GM23338 (cell line): ENCODE results near the gene LDAF1. TPM values are rescaled to one million over a fixed set of nuclear protein-coding genes. Genes with fewer than 3 reads are reported as not detected.

ENCODE experiments used
- ATAC-seq: fragments of 200-7000 bp; cut with Tn5 transposase; 3 replicates; pipeline ENCODE4 v1.9.1; 2020
- DNase-seq: peaks from one replicate; pipeline ENCODE4 v3.0.0-alpha.2; 2015; ENCODE audit warnings: low spot score
- H2AFZ ChIP-seq: fragments of 200-600 bp; sonication (generic); 2 replicates; pipeline ENCODE4 v1.8.0; 2016; ENCODE audit warnings: antibody characterized with exemption, mild to moderate bottlenecking, moderate library complexity
- H3F3A ChIP-seq: fragments of 200-600 bp; sonication (generic); replicated peaks from 2 replicates; pipeline ENCODE4 v1.8.0; 2017; ENCODE audit warnings: antibody characterized with exemption, mixed run types, low read depth
- H3K27ac ChIP-seq: fragments of 200-600 bp; sonication (generic); 2 replicates; pipeline ENCODE4 v1.6.1; 2016; ENCODE audit warnings: low read depth
- H3K27me3 ChIP-seq: fragments of 200-600 bp; sonication (generic); 2 replicates; pipeline ENCODE4 v1.8.0; 2016; ENCODE audit warnings: mild to moderate bottlenecking, mixed run types, moderate library complexity; ENCODE audit not compliant: insufficient read depth
- H3K36me3 ChIP-seq: fragments of 200-600 bp; sonication (generic); 2 replicates; pipeline ENCODE4 v1.8.0; 2016; ENCODE audit warnings: mild to moderate bottlenecking; ENCODE audit not compliant: insufficient read depth
- H3K4me1 ChIP-seq: fragments of 200-600 bp; sonication (generic); 2 replicates; pipeline ENCODE4 v1.8.0; 2016; ENCODE audit warnings: mild to moderate bottlenecking, moderate library complexity; ENCODE audit not compliant: insufficient read depth
- H3K4me2 ChIP-seq: fragments of 200-600 bp; sonication (generic); 2 replicates; pipeline ENCODE4 v1.7.1; 2017; ENCODE audit warnings: mixed run types
- H3K4me3 ChIP-seq: fragments of 200-600 bp; sonication (generic); 2 replicates; pipeline ENCODE4 v1.6.1; 2016; ENCODE audit warnings: mixed run types
- H3K79me2 ChIP-seq: fragments of 200-600 bp; sonication (generic); replicated peaks from 2 replicates; pipeline ENCODE4 v1.8.0; 2017; ENCODE audit warnings: mild to moderate bottlenecking; ENCODE audit not compliant: insufficient read depth
- H3K9me2 ChIP-seq: fragments of 200-600 bp; sonication (generic); 2 replicates; pipeline ENCODE4 v1.8.0; 2017; ENCODE audit not compliant: insufficient read depth
- H4K20me1 ChIP-seq: fragments of 200-600 bp; sonication (generic); replicated peaks from 2 replicates; pipeline ENCODE4 v1.8.0; 2017; ENCODE audit warnings: mild to moderate bottlenecking; ENCODE audit not compliant: insufficient read depth
- H3K27ac Mint-ChIP-seq: 2 replicates; pipeline ENCODE4 v1.8.0; 2020; ENCODE audit warnings: inconsistent platforms, mild to moderate bottlenecking, moderate library complexity, mixed read lengths
- H3K27me3 Mint-ChIP-seq: 3 replicates; pipeline ENCODE4 v1.8.0; 2022; ENCODE audit warnings: low read depth, mild to moderate bottlenecking, moderate library complexity, mixed read lengths, inconsistent platforms; ENCODE audit not compliant: insufficient read depth, poor library complexity
- H3K36me3 Mint-ChIP-seq: 3 replicates; pipeline ENCODE4 v1.8.0; 2021; ENCODE audit warnings: low read depth, mild to moderate bottlenecking, inconsistent platforms, moderate library complexity, mixed read lengths
- H3K4me1 Mint-ChIP-seq: 3 replicates; pipeline ENCODE4 v1.8.0; 2020; ENCODE audit warnings: mild to moderate bottlenecking, inconsistent platforms, mixed read lengths
- H3K4me3 Mint-ChIP-seq: 3 replicates; pipeline ENCODE4 v1.8.0; 2021; ENCODE audit warnings: moderate library complexity, mild to moderate bottlenecking, inconsistent platforms, mixed read lengths
- H3K9me3 Mint-ChIP-seq: 3 replicates; pipeline ENCODE4 v1.8.0; 2020; ENCODE audit warnings: moderate library complexity, mild to moderate bottlenecking, inconsistent platforms, mixed read lengths
- CREB1 ChIP-seq: fragments of 250-450 bp; sonication (Bioruptor Pico); IDR thresholded peaks from 2 replicates; pipeline ENCODE4 v1.5.0; 2020; ENCODE audit warnings: low read depth, mild to moderate bottlenecking, moderate library complexity
- EZH2 ChIP-seq: fragments of 200-600 bp; sonication (generic); IDR thresholded peaks from one replicate; pipeline ENCODE4 v1.8.0; 2017; ENCODE audit warnings: antibody characterized with exemption, mild to moderate bottlenecking, low read depth; ENCODE audit not compliant: unreplicated experiment
- EZH2phosphoT487 ChIP-seq: fragments of 200-600 bp; sonication (generic); IDR thresholded peaks from one replicate; pipeline ENCODE4 v1.8.1; 2018; ENCODE audit warnings: antibody characterized with exemption; ENCODE audit not compliant: unreplicated experiment
- STAT1 ChIP-seq: IDR thresholded peaks from one replicate; pipeline ENCODE4 v1.6.1; 2016; ENCODE audit warnings: antibody characterized with exemption; ENCODE audit not compliant: unreplicated experiment
- polyA plus RNA-seq: library from polyadenylated mRNA; unstranded; fragments of >200 nt; fragmentation: Nextera tagmentation; extraction: Ambion mirVana; gene quantifications from 2 replicates; pipeline ENCODE4 v1.2.1, GENCODE V29; 2016
- total RNA-seq: library from RNA; depleted of rRNA; stranded (reverse); fragments of >200 nt; shearing (Covaris generic); gene quantifications from 2 replicates; pipeline ENCODE4 v1.2.3, GENCODE V29; 2014
- TF ChIP-seq, protein P1 (sequence below), 2 experiments: fragments of 200-600 bp in 1 of 2; sonication (generic) in 1 of 2; conservative IDR thresholded peaks; 2 replicates each; pipeline versions ENCODE4 v1.5.1 to v1.6.1; 2016 to 2017; ENCODE audit warnings: antibody characterized with exemption in 2 of 2, low read depth in 2 of 2, mild to moderate bottlenecking in 2 of 2, moderate library complexity in 1 of 2
- TF ChIP-seq, protein P2 (sequence below): IDR thresholded peaks from one replicate; pipeline ENCODE4 v1.6.1; 2018; ENCODE audit warnings: antibody characterized with exemption; ENCODE audit not compliant: unreplicated experiment
- TF ChIP-seq, protein P3 (sequence below): fragments of 250-450 bp; sonication (Bioruptor Pico); IDR thresholded peaks from 2 replicates; pipeline ENCODE4 v1.5.0; 2020; ENCODE audit warnings: mild to moderate bottlenecking, moderate library complexity

Gene LDAF1
- total and polyA plus RNA-seq, 2 experiments from 2014 or later, result 20.5 to 33.8 TPM

DNA sequence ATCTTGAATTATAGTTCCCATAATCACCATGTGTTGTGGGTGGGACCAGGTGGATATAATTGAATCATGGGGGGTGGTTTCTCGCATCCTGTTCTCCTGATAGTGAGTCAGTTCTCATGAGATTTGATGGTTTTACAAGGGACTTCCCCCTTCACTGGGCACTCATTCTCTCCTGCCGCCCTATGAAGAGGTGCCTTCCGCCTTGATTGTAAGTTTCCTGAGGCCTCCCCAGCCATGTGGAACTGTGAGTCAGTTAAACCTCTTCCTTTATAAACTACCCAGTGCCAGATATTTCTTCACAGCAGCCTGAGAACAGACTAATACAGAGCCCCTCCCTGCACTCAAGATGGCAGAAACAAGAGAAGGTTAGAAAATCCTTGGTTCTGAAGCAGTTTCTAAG is 26.4 kb downstream of the LDAF1 start:
- Histone ChIP-seq H3K9me2 (no peaks in the 10 kb centered on the region; the same call in 1 of the 2 replicates), H4K20me1 (no peaks in the 10 kb centered on the region), H3K4me3 (no peak overlapping the region), H3K4me2 (no peak overlapping the region), H3K79me2 (no peaks in the 10 kb centered on the region), H3K27ac (no peak overlapping the region), H3F3A (no peaks in the 10 kb centered on the region), H3K4me1 (no peaks in the 10 kb centered on the region), H3K27me3 (no peaks in the 10 kb centered on the region), H2AFZ (no peak overlapping the region), H3K36me3 (peaks cover 25% of the 10 kb centered on the region)
- Mint-ChIP-seq H3K27me3 (no peaks in the 10 kb centered on the region), H3K27ac (no peak overlapping the region), H3K4me3 (no peak overlapping the region), H3K36me3 (peaks cover 48% of the 10 kb centered on the region), H3K4me1 (no peaks in the 10 kb centered on the region), H3K9me3 (peaks cover 35% of the 10 kb centered on the region)
- no peak for ATAC-seq
- TF ChIP-seq, protein P1, sequence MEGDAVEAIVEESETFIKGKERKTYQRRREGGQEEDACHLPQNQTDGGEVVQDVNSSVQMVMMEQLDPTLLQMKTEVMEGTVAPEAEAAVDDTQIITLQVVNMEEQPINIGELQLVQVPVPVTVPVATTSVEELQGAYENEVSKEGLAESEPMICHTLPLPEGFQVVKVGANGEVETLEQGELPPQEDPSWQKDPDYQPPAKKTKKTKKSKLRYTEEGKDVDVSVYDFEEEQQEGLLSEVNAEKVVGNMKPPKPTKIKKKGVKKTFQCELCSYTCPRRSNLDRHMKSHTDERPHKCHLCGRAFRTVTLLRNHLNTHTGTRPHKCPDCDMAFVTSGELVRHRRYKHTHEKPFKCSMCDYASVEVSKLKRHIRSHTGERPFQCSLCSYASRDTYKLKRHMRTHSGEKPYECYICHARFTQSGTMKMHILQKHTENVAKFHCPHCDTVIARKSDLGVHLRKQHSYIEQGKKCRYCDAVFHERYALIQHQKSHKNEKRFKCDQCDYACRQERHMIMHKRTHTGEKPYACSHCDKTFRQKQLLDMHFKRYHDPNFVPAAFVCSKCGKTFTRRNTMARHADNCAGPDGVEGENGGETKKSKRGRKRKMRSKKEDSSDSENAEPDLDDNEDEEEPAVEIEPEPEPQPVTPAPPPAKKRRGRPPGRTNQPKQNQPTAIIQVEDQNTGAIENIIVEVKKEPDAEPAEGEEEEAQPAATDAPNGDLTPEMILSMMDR (conservative IDR thresholded peaks at IDR 0.05; ENCODE audit: low read depth in 2 of 2), result no peak
- TF ChIP-seq CREB1 (CRISPR knock-in tag) (no peak), EZH2phosphoT487 (no peak), EZH2 (no peak), STAT1 (no peak)
- TF ChIP-seq, protein P2, sequence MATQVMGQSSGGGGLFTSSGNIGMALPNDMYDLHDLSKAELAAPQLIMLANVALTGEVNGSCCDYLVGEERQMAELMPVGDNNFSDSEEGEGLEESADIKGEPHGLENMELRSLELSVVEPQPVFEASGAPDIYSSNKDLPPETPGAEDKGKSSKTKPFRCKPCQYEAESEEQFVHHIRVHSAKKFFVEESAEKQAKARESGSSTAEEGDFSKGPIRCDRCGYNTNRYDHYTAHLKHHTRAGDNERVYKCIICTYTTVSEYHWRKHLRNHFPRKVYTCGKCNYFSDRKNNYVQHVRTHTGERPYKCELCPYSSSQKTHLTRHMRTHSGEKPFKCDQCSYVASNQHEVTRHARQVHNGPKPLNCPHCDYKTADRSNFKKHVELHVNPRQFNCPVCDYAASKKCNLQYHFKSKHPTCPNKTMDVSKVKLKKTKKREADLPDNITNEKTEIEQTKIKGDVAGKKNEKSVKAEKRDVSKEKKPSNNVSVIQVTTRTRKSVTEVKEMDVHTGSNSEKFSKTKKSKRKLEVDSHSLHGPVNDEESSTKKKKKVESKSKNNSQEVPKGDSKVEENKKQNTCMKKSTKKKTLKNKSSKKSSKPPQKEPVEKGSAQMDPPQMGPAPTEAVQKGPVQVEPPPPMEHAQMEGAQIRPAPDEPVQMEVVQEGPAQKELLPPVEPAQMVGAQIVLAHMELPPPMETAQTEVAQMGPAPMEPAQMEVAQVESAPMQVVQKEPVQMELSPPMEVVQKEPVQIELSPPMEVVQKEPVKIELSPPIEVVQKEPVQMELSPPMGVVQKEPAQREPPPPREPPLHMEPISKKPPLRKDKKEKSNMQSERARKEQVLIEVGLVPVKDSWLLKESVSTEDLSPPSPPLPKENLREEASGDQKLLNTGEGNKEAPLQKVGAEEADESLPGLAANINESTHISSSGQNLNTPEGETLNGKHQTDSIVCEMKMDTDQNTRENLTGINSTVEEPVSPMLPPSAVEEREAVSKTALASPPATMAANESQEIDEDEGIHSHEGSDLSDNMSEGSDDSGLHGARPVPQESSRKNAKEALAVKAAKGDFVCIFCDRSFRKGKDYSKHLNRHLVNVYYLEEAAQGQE, result no peak
- TF ChIP-seq, protein P3, sequence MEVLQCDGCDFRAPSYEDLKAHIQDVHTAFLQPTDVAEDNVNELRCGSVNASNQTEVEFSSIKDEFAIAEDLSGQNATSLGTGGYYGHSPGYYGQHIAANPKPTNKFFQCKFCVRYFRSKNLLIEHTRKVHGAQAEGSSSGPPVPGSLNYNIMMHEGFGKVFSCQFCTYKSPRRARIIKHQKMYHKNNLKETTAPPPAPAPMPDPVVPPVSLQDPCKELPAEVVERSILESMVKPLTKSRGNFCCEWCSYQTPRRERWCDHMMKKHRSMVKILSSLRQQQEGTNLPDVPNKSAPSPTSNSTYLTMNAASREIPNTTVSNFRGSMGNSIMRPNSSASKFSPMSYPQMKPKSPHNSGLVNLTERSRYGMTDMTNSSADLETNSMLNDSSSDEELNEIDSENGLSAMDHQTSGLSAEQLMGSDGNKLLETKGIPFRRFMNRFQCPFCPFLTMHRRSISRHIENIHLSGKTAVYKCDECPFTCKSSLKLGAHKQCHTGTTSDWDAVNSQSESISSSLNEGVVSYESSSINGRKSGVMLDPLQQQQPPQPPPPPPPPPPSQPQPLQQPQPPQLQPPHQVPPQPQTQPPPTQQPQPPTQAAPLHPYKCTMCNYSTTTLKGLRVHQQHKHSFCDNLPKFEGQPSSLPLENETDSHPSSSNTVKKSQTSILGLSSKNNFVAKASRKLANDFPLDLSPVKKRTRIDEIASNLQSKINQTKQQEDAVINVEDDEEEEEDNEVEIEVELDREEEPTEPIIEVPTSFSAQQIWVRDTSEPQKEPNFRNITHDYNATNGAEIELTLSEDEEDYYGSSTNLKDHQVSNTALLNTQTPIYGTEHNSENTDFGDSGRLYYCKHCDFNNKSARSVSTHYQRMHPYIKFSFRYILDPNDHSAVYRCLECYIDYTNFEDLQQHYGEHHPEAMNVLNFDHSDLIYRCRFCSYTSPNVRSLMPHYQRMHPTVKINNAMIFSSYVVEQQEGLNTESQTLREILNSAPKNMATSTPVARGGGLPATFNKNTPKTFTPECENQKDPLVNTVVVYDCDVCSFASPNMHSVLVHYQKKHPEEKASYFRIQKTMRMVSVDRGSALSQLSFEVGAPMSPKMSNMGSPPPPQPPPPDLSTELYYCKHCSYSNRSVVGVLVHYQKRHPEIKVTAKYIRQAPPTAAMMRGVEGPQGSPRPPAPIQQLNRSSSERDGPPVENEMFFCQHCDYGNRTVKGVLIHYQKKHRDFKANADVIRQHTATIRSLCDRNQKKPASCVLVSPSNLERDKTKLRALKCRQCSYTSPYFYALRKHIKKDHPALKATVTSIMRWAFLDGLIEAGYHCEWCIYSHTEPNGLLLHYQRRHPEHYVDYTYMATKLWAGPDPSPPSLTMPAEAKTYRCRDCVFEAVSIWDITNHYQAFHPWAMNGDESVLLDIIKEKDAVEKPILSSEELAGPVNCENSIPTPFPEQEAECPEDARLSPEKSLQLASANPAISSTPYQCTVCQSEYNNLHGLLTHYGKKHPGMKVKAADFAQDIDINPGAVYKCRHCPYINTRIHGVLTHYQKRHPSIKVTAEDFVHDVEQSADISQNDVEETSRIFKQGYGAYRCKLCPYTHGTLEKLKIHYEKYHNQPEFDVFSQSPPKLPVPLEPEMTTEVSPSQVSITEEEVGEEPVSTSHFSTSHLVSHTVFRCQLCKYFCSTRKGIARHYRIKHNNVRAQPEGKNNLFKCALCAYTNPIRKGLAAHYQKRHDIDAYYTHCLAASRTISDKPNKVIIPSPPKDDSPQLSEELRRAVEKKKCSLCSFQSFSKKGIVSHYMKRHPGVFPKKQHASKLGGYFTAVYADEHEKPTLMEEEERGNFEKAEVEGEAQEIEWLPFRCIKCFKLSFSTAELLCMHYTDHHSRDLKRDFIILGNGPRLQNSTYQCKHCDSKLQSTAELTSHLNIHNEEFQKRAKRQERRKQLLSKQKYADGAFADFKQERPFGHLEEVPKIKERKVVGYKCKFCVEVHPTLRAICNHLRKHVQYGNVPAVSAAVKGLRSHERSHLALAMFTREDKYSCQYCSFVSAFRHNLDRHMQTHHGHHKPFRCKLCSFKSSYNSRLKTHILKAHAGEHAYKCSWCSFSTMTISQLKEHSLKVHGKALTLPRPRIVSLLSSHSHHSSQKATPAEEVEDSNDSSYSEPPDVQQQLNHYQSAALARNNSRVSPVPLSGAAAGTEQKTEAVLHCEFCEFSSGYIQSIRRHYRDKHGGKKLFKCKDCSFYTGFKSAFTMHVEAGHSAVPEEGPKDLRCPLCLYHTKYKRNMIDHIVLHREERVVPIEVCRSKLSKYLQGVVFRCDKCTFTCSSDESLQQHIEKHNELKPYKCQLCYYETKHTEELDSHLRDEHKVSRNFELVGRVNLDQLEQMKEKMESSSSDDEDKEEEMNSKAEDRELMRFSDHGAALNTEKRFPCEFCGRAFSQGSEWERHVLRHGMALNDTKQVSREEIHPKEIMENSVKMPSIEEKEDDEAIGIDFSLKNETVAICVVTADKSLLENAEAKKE (CRISPR knock-in tag), result no peak
- DNase-seq, result no peak
